Endothelial cell of umbilical vein (primary cell): ENCODE data around the gene NEK6. TPM values are rescaled to one million over a fixed set of nuclear protein-coding genes. Genes with fewer than 3 reads are reported as not detected.

ENCODE experiments used
- BruUV-seq: library from RNA; stranded (reverse); fragments of 400-500 nt; replicated peaks from 2 replicates; lab custom pipeline; 2021; lab: Mats Ljungman, UMichigan
- CTCF ChIA-PET: fragments of 300-600, 350-600 bp; sonication (Branson Sonifier 250); formaldehyde crosslinking; loops from one replicate; lab custom pipeline; 2021; ENCODE audit warnings: antibody characterized with exemption, inconsistent platforms; lab: Charles Lee
- POLR2A ChIA-PET: fragments of 300-600, 350-600 bp; sonication (Branson Sonifier 250); formaldehyde crosslinking; loops from one replicate; lab custom pipeline; 2021; ENCODE audit warnings: antibody characterized with exemption, inconsistent platforms; lab: Charles Lee
- DNase-seq: peaks from one replicate; pipeline ENCODE4 v3.0.0-alpha.2; 2011; ENCODE audit warnings: low read depth, low spot score
- FAIRE-seq: peaks from 2 replicates; lab custom pipeline; 2011; peaks lifted over from hg19 to GRCh38; lab: Jason Lieb, UNC
- H2AFZ ChIP-seq: 2 replicates; pipeline ENCODE4 v1.6.0; 2012; ENCODE audit warnings: low read depth, low read length, control low read depth, inconsistent platforms
- H3K27ac ChIP-seq: 2 replicates; pipeline ENCODE4 v1.5.1; 2011; ENCODE audit warnings: low read depth, mild to moderate bottlenecking, control low read depth, low read length, moderate library complexity; ENCODE audit not compliant: insufficient read depth
- H3K27me3 ChIP-seq, 2 experiments: 2 replicates each; pipeline versions ENCODE4 v1.6.0 to v1.6.1; 2011; ENCODE audit warnings: low read length in 2 of 2, mixed read lengths in 1 of 2; ENCODE audit not compliant: control insufficient read depth in 2 of 2, insufficient read depth in 2 of 2
- H3K36me3 ChIP-seq, 2 experiments: 2 replicates in 1 of 2; 3 replicates in 1 of 2; pipeline ENCODE4 v1.5.1; 2011; ENCODE audit warnings: low read length in 2 of 2, mild to moderate bottlenecking in 1 of 2, moderate library complexity in 1 of 2; ENCODE audit not compliant: control insufficient read depth in 2 of 2, insufficient read depth in 2 of 2; ENCODE audit errors: extremely low read depth in 1 of 2
- H3K4me1 ChIP-seq: 3 replicates; pipeline ENCODE4 v1.5.1; 2011; ENCODE audit warnings: mild to moderate bottlenecking, low read length; ENCODE audit not compliant: control insufficient read depth, insufficient read depth; ENCODE audit errors: extremely low read depth
- H3K4me2 ChIP-seq: 2 replicates; pipeline ENCODE4 v1.6.1; 2011; ENCODE audit warnings: low read length, control low read depth, mixed read lengths; ENCODE audit not compliant: insufficient read depth
- H3K4me3 ChIP-seq, 3 experiments: fragments of 200-600 bp in 1 of 3; sonication (generic), shearing (Covaris generic) in 1 of 3; replicated peaks in 1 of 3; 2 replicates each; pipeline ENCODE4 v1.5.1; 2011 to 2016; ENCODE audit warnings: control low read depth in 3 of 3, low read length in 3 of 3, mild to moderate bottlenecking in 2 of 3, inconsistent platforms in 1 of 3, low read depth in 1 of 3, moderate library complexity in 1 of 3; ENCODE audit not compliant: insufficient read depth in 1 of 3
- H3K79me2 ChIP-seq: 2 replicates; pipeline ENCODE4 v1.6.0; 2012; ENCODE audit warnings: low read length, inconsistent platforms; ENCODE audit not compliant: control insufficient read depth, insufficient read depth
- H3K9ac ChIP-seq: replicated peaks from 2 replicates; pipeline ENCODE3; 2011; ENCODE audit warnings: low read length, control low read depth; ENCODE audit not compliant: insufficient read depth; ENCODE audit errors: extremely low read depth
- H3K9me1 ChIP-seq: replicated peaks from 3 replicates; pipeline ENCODE4 v1.6.0; 2011; ENCODE audit warnings: mild to moderate bottlenecking, low read length; ENCODE audit not compliant: control insufficient read depth, insufficient read depth; ENCODE audit errors: extremely low read depth
- H3K9me3 ChIP-seq: replicated peaks from 2 replicates; pipeline ENCODE4 v1.5.1; 2012; ENCODE audit warnings: low read length, inconsistent platforms; ENCODE audit not compliant: control insufficient read depth, insufficient read depth
- H4K20me1 ChIP-seq: replicated peaks from 2 replicates; pipeline ENCODE3; 2011; ENCODE audit warnings: mild to moderate bottlenecking, low read length; ENCODE audit not compliant: control insufficient read depth, insufficient read depth; ENCODE audit errors: extremely low read depth
- EZH2 ChIP-seq: IDR thresholded peaks from 2 replicates; pipeline ENCODE4 v1.6.1; 2012; ENCODE audit warnings: borderline replicate concordance, low read depth, mild to moderate bottlenecking, moderate library complexity, low read length, inconsistent platforms; ENCODE audit not compliant: severe bottlenecking
- FOS ChIP-seq: IDR thresholded peaks from 2 replicates; pipeline ENCODE4 v1.6.1; 2011; ENCODE audit warnings: mild to moderate bottlenecking, low read length, moderate library complexity, borderline replicate concordance; ENCODE audit not compliant: insufficient read depth
- GATA2 ChIP-seq: IDR thresholded peaks from 2 replicates; pipeline ENCODE4 v1.7.0; 2011; ENCODE audit warnings: low read depth, mild to moderate bottlenecking, moderate library complexity, mixed read lengths, low read length; ENCODE audit not compliant: insufficient read length, insufficient read depth
- JUN ChIP-seq: IDR thresholded peaks from 2 replicates; pipeline ENCODE4 v1.6.1; 2011; ENCODE audit warnings: borderline replicate concordance, low read depth; ENCODE audit not compliant: insufficient read length, insufficient read depth
- MYC ChIP-seq: IDR thresholded peaks from one replicate; pipeline ENCODE4 v1.6.1; 2011; ENCODE audit warnings: mild to moderate bottlenecking, low read depth, low read length
- POLR2A ChIP-seq: IDR thresholded peaks from 2 replicates; pipeline ENCODE4 v1.6.1; 2012; ENCODE audit warnings: low read depth, mild to moderate bottlenecking, control low read depth, low read length
- POLR2AphosphoS5 ChIP-seq: IDR thresholded peaks from 2 replicates; pipeline ENCODE4 v1.6.1; 2012; ENCODE audit warnings: low read depth, mild to moderate bottlenecking, control low read depth, low read length, moderate library complexity; ENCODE audit not compliant: insufficient read depth
- dilution Hi-C: fragments of 300-500 bp; cut with MboI; formaldehyde crosslinking; loops from one replicate; pipeline ENCODE4 v1.15.0; 2019; ENCODE audit warnings: low sequenced_read_pairs; ENCODE audit not compliant: extremely low pct_ligation_motif_present
- intact Hi-C: fragments of 100-400 bp; cut with micrococcal nuclease; formaldehyde crosslinking; loops from one replicate; pipeline ENCODE4 v1.10.0; 2022
- polyA plus RNA-seq, 4 experiments: library from polyadenylated mRNA; depleted of rRNA in 3 of 4; stranded (reverse) in 3 of 4; unstranded in 1 of 4; fragments of >200 nt; gene quantifications; 2 replicates each; pipeline versions ENCODE4 v1.2.1 to v1.2.3, GENCODE V29; 2011 to 2012; ENCODE audit warnings: missing spikeins in 1 of 4
- total RNA-seq: library from RNA; stranded (reverse); gene quantifications from 2 replicates; pipeline ENCODE4 v1.2.3, GENCODE V29; 2021
- TF ChIP-seq, protein P1 (sequence below), 2 donors: IDR thresholded peaks; 1 replicate in 1 of 2; 2 replicates in 1 of 2; pipeline ENCODE4 v1.5.1; 2011; ENCODE audit warnings: low read length in 2 of 2, mild to moderate bottlenecking in 2 of 2, moderate library complexity in 2 of 2, control low read depth in 1 of 2, inconsistent platforms in 1 of 2, low read depth in 1 of 2; ENCODE audit not compliant: insufficient read depth in 1 of 2; ENCODE audit errors: extremely low read depth in 1 of 2
- TF ChIP-seq, protein P2 (sequence below): IDR thresholded peaks from 2 replicates; pipeline ENCODE4 v1.6.1; 2011; ENCODE audit not compliant: insufficient read depth, insufficient read length

Gene NEK6
- total and polyA plus RNA-seq, 2 donors (not counting 3 experiments of a cell fraction or from before 2014, with no cell fraction given): 64.3 to 67.1 TPM

DNA sequence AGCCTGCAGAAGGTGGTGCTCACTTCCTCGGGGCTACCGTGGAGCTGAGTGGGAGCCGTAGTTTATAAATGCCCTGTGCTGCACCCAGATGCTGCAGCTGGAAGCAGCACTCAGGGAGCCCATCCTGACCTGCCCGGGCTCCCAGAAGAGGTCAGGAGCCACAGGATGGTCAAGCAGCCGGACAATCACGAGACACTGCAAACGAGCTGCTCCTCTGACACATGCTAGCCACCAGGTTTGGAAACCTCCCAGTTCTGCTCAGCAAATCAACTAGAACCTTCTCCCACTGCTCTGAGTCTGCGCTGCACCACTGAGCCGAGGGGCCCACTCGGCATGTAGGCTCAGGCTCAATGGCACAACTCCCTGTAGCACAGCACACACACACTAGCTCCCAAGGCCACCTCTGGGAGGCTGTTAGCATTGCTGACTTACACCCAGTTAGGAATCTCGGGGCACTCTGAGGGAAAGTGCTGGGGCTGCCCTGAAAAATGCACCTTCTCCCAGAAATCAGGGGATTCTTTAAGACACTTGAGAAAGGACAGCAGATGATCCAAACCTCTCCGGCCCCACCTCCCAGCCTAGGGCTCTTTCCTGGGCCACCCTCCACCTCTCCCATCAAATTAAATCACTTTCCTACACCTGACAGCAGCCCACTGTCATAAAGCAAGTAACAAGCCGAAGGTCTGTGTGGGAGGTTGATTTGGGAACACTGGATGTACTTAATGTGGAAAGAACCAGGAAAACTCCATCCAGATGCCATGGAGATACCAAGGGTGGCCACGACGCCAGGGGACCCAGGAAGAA is 98.4 kb downstream of the NEK6 start:
- TF ChIP-seq, protein P1, sequence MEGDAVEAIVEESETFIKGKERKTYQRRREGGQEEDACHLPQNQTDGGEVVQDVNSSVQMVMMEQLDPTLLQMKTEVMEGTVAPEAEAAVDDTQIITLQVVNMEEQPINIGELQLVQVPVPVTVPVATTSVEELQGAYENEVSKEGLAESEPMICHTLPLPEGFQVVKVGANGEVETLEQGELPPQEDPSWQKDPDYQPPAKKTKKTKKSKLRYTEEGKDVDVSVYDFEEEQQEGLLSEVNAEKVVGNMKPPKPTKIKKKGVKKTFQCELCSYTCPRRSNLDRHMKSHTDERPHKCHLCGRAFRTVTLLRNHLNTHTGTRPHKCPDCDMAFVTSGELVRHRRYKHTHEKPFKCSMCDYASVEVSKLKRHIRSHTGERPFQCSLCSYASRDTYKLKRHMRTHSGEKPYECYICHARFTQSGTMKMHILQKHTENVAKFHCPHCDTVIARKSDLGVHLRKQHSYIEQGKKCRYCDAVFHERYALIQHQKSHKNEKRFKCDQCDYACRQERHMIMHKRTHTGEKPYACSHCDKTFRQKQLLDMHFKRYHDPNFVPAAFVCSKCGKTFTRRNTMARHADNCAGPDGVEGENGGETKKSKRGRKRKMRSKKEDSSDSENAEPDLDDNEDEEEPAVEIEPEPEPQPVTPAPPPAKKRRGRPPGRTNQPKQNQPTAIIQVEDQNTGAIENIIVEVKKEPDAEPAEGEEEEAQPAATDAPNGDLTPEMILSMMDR (IDR thresholded peaks at IDR 0.05; ENCODE audit: extremely low read depth in 1 of 2, insufficient read depth in 1 of 2, low read depth in 1 of 2, low read length in 2 of 2): no peak
- TF ChIP-seq, protein P2, sequence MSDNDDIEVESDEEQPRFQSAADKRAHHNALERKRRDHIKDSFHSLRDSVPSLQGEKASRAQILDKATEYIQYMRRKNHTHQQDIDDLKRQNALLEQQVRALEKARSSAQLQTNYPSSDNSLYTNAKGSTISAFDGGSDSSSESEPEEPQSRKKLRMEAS: no peak
- TF ChIP-seq FOS (no peak), GATA2 (no peak), EZH2 (no peak), JUN (no peak), POLR2AphosphoS5 (no peak), MYC (no peak), POLR2A (no peak)
- ChIA-PET POLR2A (interaction anchor here (0.6 kb wide), 1 partner anchor 13 kb away, joined by 9 read pairs; no protein-coding TSS in a partner anchor), CTCF (interaction anchor here (1.6 kb wide), 1 partner anchor 229 kb away, joined by 8 read pairs; no protein-coding TSS in a partner anchor)
- DNase-seq (no peak), FAIRE-seq (no peak)
- Histone ChIP-seq H3K27me3 (no peaks in the 10 kb centered on the region), H3K9ac (no peak overlapping the region), H3K9me1 (no peaks in the 10 kb centered on the region), H3K9me3 (no peaks in the 10 kb centered on the region), H3K79me2 (peaks cover 64% of the 10 kb centered on the region), H3K4me3 (no peak overlapping the region), H2AFZ (no peak overlapping the region), H4K20me1 (peaks cover 2% of the 10 kb centered on the region), H3K4me2 (no peak overlapping the region), H3K36me3 (peaks cover 7 to 23% of the 10 kb centered on the region in 2 experiments), H3K27ac (no peak overlapping the region), H3K4me1 (no peaks in the 10 kb centered on the region)
- no TSS peak for BruUV-seq
- dilution Hi-C loops (no loop called here), intact Hi-C loops (no loop called here)
